ENCODE data around the gene PAQR8.
A peak's percentile ranks its signal among the peaks of the same experiment; 100 is the strongest.

PAQR8 gene, protein sequence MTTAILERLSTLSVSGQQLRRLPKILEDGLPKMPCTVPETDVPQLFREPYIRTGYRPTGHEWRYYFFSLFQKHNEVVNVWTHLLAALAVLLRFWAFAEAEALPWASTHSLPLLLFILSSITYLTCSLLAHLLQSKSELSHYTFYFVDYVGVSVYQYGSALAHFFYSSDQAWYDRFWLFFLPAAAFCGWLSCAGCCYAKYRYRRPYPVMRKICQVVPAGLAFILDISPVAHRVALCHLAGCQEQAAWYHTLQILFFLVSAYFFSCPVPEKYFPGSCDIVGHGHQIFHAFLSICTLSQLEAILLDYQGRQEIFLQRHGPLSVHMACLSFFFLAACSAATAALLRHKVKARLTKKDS

DNA sequence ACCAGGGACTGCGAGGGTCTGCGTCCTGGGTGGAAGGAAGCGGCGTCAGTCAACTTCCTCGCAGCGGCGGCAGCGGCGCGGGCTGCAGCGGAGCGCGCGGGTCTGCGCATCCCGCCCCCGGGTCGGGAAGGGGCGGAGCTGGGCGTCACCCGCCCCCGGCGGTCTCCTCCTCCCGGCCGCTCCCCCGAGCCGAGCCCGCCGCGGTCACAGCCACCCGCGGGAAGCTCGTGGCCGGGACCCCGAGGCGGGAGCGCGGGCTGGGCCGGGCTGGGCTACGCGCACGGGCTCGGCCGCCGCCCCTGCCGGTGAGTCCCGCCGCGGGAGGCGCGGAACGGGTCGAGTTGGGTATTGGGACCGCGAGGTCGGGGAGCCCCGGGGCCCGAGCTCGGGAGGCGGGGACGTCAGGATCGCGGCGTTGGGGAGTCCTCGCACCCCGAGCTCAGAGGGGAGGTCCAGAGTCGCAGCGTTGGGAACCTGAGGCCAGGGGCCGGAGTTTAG, at the start of gene PAQR8:
Gene PAQR8 (plus strand): TSS at position 207 of the 498 bp plus-strand sequence. CDS start 41,063 bp downstream, outside the sequence.
- DNase-seq, result peak in 56 of 58 donors; percentile 15 to 86 (median 72)

GRCh38 chr6:52312461-52312860, 49.5 kb upstream of the PAQR8 start:
- DNase-seq, result peak in 1 of 58 donors; percentile 24

DNA sequence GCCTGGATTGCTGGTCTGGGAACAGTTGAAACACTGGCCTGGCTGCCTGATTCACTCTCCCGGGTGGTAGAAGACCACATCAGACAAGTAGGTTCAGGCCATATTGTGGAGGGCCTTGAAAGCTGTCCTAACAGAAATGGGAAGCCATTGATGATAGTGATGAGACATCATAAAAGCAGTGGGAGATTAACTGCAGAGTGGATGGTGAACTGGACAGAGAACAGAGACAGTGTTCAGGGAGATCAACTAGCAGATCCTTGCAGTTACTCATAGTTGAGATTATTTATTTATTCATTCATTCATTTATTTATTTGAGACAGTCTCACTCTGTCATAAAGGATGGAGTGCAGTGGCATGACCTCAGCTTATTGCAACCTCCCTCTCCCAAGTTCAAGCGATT, 47.2 kb upstream of the PAQR8 start:
- DNase-seq, result no peak

DNA sequence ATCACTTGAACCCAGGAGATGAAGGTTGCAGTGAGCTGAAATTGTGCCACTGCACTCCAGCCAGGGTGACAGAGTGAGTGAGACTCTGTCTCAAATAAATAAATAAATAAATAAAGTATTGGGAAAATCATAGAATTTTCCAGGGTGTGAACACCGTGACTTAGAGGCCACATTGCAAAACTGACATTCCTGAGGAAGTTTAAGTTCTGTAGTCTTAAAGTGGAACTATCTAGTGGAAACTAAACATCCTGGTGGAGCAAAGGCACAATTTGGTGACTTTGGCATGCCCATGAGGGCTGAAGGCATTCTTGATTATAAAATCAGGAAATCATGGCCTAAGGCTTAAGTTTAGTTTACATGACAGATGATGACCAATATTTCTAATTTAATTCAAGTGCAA, 44.7 kb upstream of the PAQR8 start:
- DNase-seq, result no peak

GRCh38 chr6:52317841-52318581, 43.9 kb upstream of the PAQR8 start:
- no peak for DNase-seq

GRCh38 chr6:52324189-52324588, 37.8 kb upstream of the PAQR8 start:
- no peak for DNase-seq

GRCh38 chr6:52325695-52326471, 36.1 kb upstream of the PAQR8 start:
- DNase-seq, result peak in 1 of 58 donors; percentile 17

DNA sequence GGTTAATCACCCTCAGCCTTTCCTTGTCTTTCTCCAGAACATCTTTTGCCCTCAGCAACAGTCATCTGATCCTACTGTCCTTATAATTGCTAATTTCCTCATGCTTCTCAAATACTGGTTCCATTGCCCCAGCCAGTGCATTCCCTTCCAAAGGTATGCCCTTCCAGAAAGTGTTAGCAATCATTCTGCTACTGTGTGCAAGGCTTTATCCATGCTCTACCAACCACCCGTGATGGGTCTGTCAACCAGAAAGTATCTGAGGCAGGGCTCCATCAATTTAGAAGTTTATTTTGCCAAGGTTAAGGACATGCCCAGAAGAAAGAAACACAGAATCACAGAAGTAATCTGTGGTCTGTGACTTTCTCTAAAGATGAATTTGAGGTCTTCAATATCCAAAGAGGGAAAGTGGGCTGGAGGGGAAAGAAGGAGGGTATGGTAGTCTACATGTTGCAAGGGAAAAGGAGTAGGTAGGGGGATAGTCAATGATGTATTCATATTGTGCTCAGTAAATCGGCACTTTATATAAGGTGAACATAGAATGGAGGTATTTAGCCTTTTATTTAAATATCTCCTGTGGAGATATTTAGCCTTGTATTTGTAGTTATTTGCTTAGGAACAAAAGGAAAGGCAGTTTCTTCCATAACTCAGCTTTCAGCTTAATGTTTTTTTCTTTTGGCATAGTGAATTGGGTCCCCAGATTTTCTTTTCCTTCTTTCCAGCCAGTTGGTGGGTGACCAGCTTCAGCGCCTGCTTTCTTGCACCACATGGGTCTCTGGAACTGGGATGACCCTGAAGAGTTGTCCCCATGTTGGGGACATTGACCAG, 35.2 kb upstream of the PAQR8 start:
- DNase-seq, result no peak

DNA sequence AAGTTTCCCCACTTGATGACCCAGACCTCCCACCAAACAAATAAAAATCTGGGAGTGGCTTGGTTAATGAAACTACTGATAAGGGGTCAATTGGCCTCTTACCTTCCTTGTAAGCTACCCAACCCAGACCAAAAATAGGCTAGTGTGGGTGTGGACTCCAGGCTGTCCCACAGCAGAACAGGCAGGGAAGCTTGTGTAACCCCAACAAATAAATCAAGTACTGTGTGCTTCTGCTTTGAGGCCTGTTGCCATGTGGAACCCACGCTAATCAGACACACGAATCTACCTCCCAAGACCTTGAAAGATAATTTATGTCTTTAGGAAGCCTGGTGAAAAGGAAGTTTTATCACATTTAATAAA, 33.7 kb upstream of the PAQR8 start:
- no peak for DNase-seq

DNA sequence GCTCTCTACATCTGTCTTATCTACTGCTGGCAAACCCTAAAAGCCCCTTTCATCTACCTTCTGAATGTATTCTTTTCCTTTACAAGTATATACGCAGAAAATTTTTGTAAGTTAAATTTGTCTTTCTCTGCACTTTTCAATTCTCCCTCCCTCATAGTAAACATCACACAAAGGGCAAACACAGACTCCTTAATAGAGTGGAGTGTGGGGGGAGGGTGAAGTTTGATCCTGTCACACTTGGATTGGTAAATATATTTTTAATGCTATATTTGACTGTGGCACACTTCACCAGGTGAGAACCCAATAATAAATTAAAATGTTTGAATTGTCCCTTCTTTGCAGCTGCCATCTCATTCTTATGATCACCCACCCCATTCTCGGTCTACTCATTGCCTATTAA, 33.2 kb upstream of the PAQR8 start:
- DNase-seq, result no peak

GRCh38 chr6:52330470-52330869, 31.5 kb upstream of the PAQR8 start:
- DNase-seq, result no peak

DNA sequence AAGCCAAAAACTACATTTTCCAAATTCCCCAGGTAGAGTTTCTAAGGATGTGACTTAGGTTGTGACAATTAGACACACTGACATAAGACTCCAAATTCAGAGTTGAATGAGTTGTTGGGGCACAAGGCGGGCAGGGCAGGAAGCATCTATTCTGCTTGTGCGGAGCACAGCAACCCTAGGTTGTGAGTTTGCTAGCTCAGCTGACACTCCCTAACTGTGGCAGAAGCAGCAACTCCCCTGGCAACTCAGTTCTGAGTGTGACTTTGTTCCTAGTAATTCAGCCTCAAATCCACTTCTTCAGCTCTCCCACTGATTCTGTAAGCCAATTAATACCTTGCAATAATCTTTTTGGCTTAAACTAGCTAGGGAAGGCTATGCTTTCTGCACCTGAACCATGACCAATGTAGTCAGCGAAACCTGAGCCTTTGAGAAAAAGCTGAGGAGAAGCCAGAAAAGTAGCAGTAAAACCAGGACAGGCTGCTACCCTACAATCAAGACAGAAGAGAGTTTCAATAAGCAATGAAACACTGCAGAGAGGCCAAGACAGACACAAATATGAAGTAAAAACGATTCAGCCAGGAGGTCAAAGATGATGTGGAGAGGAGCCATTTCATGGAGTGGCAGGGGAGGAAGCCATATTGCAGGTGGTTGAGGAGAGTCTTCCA, 30.0 kb upstream of the PAQR8 start:
- DNase-seq, result no peak

- no peak for DNase-seq
These were observed 28.1 kb upstream of the PAQR8 start for GRCh38 chr6:52333840-52334200.

DNA sequence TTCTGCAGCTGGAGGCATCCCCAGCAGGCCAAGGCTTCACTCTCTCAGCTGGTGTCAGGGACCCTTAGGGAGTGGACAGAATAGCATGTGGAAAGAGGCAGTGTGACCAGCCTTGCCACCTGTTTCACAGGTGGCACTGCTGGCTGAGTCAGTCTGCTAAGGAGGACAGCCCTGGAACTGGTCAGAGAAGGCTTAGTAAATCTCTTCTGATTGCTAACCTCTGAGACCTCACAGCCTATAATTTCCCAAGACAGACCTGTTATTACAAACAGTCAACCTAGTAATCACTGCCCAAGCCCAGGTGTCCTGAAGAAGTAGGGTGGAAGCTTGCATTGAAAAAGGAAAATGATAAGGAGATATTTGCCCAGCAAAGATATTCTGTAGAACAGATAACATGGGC, 26.4 kb upstream of the PAQR8 start:
- DNase-seq, result no peak

GRCh38 chr6:52336919-52337561, 24.9 kb upstream of the PAQR8 start:
- DNase-seq, result no peak

DNA sequence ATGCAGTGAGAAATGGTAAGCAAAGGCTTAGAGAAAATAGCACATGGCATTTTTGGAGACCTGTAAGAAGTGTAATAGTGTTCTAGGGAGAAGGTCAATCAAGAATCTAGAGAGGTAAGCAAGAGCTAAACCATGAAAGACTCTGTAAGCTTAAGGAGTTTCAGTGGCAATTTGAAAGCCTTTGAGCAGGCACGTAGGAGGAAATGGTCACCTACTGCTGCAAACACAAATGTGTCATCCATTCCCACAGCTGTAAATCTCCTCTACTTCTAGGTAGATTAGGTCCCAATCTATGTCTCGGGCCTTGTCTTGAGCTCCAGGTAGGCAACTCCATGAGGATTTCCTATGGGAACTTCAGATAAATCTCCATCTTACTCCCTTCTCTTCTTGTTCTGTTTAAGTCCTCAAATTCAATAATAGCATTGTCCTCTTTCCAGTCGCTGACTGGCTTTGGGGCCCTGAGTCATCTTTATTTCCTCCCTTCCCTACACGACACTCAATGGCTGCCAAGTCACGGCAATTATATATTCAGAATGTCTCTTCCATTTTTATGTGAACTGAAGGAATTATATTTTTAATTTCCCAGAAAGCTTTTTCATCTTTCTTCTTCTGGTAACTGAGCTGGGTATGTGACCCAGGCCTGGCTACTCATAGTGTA, 24.2 kb upstream of the PAQR8 start:
- peak in 1 of 58 donors; percentile 21 for DNase-seq

DNA sequence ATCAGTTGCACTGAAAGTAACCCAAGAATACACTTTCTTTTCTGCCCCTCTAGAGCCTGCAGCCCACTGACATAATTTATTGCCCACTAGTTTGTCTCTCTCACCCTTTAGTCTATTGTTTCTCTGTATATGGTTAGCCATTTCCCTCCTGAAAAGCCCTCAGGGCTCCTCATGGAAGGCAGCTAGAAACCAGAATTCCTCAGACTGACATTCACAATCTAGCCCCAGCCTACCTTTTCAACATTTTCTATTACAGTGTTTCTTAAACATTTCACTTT, 21.4 kb upstream of the PAQR8 start:
- no peak for DNase-seq

GRCh38 chr6:52341561-52342260, 20.2 kb upstream of the PAQR8 start:
- DNase-seq, result no peak

DNA sequence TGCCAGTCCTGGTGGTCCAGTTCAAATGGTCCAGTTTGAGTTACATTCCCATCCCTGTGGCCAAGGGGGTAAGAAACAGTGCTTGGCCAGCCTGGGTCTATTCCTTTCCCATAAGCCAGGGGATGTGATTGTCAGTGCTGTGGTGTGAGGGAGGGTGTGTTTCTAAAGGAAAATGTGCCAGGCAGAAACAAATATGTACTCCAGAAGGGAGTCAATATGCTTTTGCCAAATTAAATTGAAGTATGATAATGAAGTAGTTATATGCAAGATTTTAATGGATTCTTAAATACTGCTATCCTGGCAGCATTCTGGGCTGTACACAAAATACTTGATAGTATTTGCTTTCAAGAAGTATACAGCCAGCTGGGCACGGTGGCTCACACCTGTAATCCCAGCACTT, 16.6 kb upstream of the PAQR8 start:
- no peak for DNase-seq
